ENCODE measurements around the gene LRGUK. TPM values are rescaled to one million over a fixed set of nuclear protein-coding genes. Genes with fewer than 3 reads are reported as not detected.

The LRGUK gene
- total and polyA plus RNA-seq, 2 of the 8 experiments (the other 6 are each of a cell fraction or from before 2014, with no cell fraction given), result 1.5 to 3.6 TPM

DNA sequence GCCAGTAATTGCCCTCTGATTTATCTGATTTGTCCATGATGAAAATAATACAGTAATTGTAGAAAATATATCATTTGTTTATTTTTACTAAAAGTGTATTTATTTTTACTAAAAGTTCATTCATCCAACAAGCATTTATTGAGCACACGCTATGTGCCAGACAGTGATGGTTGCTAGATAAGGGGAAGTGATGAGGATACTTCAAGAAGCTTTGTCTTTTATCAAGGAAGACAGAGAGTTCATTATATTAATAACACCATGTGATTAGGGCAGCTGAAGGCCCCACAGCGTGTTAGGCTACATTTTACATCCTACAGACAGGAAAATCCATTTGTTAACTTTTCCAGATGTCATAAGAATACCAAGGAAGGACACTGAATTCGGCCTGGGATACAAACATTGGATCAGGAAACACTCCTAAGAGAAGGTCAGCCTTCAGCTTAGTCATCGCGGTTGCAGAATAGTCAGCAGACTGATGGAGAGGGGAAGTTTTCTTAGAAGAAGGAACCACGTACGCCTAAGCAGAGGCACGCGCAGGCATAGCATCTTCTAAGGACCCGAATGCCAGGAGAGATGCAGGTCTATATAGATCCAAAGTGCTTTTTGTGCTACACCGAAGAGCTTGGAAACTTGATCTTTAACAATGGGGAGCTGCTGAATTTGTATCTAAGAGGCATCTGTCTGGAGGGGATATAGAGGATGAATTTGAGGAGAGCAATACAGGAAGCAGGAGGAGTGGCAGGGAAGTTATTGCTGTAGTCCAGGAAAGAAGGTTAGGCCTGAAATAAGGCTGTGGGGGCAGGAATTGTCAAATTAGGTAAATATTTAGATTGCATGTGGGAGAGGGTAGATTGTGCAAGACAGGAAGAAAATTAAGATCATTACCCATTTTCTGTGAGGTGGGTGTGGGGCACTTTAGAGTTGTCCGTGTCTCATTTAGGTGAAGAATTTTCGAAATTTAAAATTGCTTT is 85.7 kb downstream of the LRGUK start:
- H2BK5ac ChIP-seq (ENCODE audit: low read depth, low read length), result no peak overlapping the region
- no peaks in the 10 kb centered on the region for H3K4me1 ChIP-seq (replicated peaks in 1 of 4; ENCODE audit: control insufficient read depth in 3 of 4, insufficient read depth in 4 of 4, low read length in 3 of 4)
- no peak overlapping the region for H4K8ac ChIP-seq (ENCODE audit: extremely low read depth, insufficient read depth, low read length)
- H3K23me2 ChIP-seq (ENCODE audit: low read depth, low read length), result no peaks in the 10 kb centered on the region
- no peaks in the 10 kb centered on the region for H3K36me3 ChIP-seq (ENCODE audit: control insufficient read depth in 2 of 4, insufficient read depth in 4 of 4, low read length in 3 of 4)
- no peak overlapping the region for H2BK20ac ChIP-seq (ENCODE audit: low read length)
- H3K79me2 ChIP-seq (ENCODE audit: control insufficient read depth in 1 of 2, insufficient read depth in 2 of 2, low read length in 2 of 2), result no peaks in the 10 kb centered on the region
- no peak overlapping the region for H4K5ac ChIP-seq (ENCODE audit: insufficient read length, low read depth, low read length)
- no peak overlapping the region for H3K27ac ChIP-seq (ENCODE audit: low read depth, low read length)
- no peak overlapping the region for H3K9ac ChIP-seq (replicated peaks in 1 of 4; ENCODE audit: extremely low read depth in 1 of 4, low read depth in 3 of 4, low read length in 3 of 4)
- no peak overlapping the region for H2AK5ac ChIP-seq (ENCODE audit: low read depth, low read length)
- H3K4ac ChIP-seq (replicated peaks; ENCODE audit: insufficient read length, low read depth, low read length), result no peak overlapping the region
- H2BK120ac ChIP-seq (replicated peaks; ENCODE audit: low read depth, low read length), result no peak overlapping the region
- no peak overlapping the region for H3K56ac ChIP-seq (replicated peaks; ENCODE audit: insufficient read length, low read depth, low read length)
- H4K20me1 ChIP-seq (replicated peaks in 1 of 2; ENCODE audit: control insufficient read depth in 1 of 2, insufficient read depth in 2 of 2, low read length in 2 of 2), result no peaks in the 10 kb centered on the region
- no peaks in the 10 kb centered on the region for H3K9me3 ChIP-seq (ENCODE audit: insufficient read depth in 2 of 2, low read depth in 1 of 2, low read length in 1 of 2)
- DNase-seq (ENCODE audit: low read depth in 1 of 2, low spot score in 2 of 2) (no peak), FAIRE-seq (no peak)
- H3K23ac ChIP-seq (ENCODE audit: insufficient read length), result no peak overlapping the region
- no peak overlapping the region for H3K4me2 ChIP-seq (ENCODE audit: insufficient read depth in 1 of 2, low read depth in 2 of 2, low read length in 2 of 2)
- no peaks in the 10 kb centered on the region for H3K27me3 ChIP-seq (replicated peaks in 1 of 4; ENCODE audit: control insufficient read depth in 3 of 4, extremely low read depth in 1 of 4, insufficient read depth in 3 of 4, low read length in 3 of 4)
- no peak overlapping the region for H2BK12ac ChIP-seq (ENCODE audit: low read depth, low read length)
- POLR2A ChIA-PET (ENCODE audit: partially characterized antibody), result no interaction called here
- 91% methylated on average over 13 of the region's 13 CpGs; no CpG with 5 or more reads in 1 of the 2 experiments for WGBS, 2 experiments (ENCODE audit: extremely low coverage in 1 of 2, insufficient coverage in 1 of 2, insufficient read length in 1 of 2, insufficient replicate concordance in 2 of 2, low coverage in 1 of 2, low lambda C conversion rate in 2 of 2, missing lambda C conversion rate in 1 of 2)
- no peaks in the 10 kb centered on the region for H3K79me1 ChIP-seq (ENCODE audit: low read depth, low read length)
- no peak overlapping the region for H2AFZ ChIP-seq (ENCODE audit: low read length)
- no peak overlapping the region for H2BK15ac ChIP-seq (ENCODE audit: low read length)
- H3K18ac ChIP-seq (ENCODE audit: extremely low read depth, low read length), result no peak overlapping the region
- CTCF ChIA-PET (ENCODE audit: partially characterized antibody), result interaction anchor here (0.6 to 1.7 kb wide), 3 partner anchors 144 to 393 kb away, joined by 3 read pairs; no protein-coding TSS in a partner anchor
- no peak overlapping the region for H3K4me3 ChIP-seq (ENCODE audit: extremely low read depth in 1 of 4, insufficient read depth in 2 of 4, low read depth in 3 of 4, low read length in 4 of 4)
- H4K91ac ChIP-seq (replicated peaks; ENCODE audit: insufficient read length, low read length), result no peak overlapping the region
- H3K14ac ChIP-seq (ENCODE audit: insufficient read length), result no peak overlapping the region
- TF ChIP-seq BCL11A (IDR thresholded peaks at IDR 0.05; ENCODE audit: low read depth in 2 of 2, low read length in 2 of 2) (no peak), RAD21 (IDR thresholded peaks at IDR 0.05 in 1 of 2, conservative IDR thresholded peaks at IDR 0.05 in 1 of 2; ENCODE audit: low read depth in 2 of 2, low read length in 2 of 2) (no peak), SRF (IDR thresholded peaks at IDR 0.05; ENCODE audit: low read depth, low read length) (no peak), FOSL1 (IDR thresholded peaks at IDR 0.05; ENCODE audit: insufficient read depth, low read depth, low read length) (no peak), CTBP2 (IDR thresholded peaks at IDR 0.05; ENCODE audit: borderline replicate concordance, insufficient read depth, insufficient read length, low read length) (no peak), RXRA (IDR thresholded peaks at IDR 0.05; ENCODE audit: insufficient read depth, low read depth, low read length) (no peak), ZNF274 (IDR thresholded peaks at IDR 0.05; ENCODE audit: borderline replicate concordance, extremely low read depth, low read length) (no peak), CBX8 (IDR thresholded peaks at IDR 0.05; ENCODE audit: borderline replicate concordance, low read depth, low read length) (no peak), BACH1 (IDR thresholded peaks at IDR 0.05; ENCODE audit: low read length) (no peak), ASH2L (IDR thresholded peaks at IDR 0.05; ENCODE audit: low read length) (no peak), SUZ12 (IDR thresholded peaks at IDR 0.05; ENCODE audit: low read length) (no peak), SP1 (IDR thresholded peaks at IDR 0.05; ENCODE audit: low read depth, low read length) (no peak)
